ENCODE results near the gene HIGD2A. TPM values are rescaled to one million over a fixed set of nuclear protein-coding genes. Genes with fewer than 3 reads are reported as not detected.
A peak's percentile ranks its signal among the peaks of the same experiment; 100 is the strongest.

The HIGD2A gene
- total RNA-seq, 6 experiments from 2014 or later: 90.4 to 109 (median 105) TPM

GRCh38 chr5:176427971-176428370 is 39.4 kb downstream of the HIGD2A start:
- Mint-ChIP-seq H3K27ac (no peak overlapping the region), H3K4me3 (no peak overlapping the region), H3K9me3 (no peaks in the 10 kb centered on the region), H3K36me3 (ENCODE audit: low read depth) (no peaks in the 10 kb centered on the region), H3K27me3 (ENCODE audit: insufficient read depth) (peaks cover 8% of the 10 kb centered on the region), H3K4me1 (ENCODE audit: low read depth) (peaks cover 8% of the 10 kb centered on the region; the same call in 1 of the 2 replicates)
- no peak for TF ChIP-seq CTCF (IDR thresholded peaks at IDR 0.05)
- DNase-seq: no peak

GRCh38 chr5:176429972-176430371 is 41.4 kb downstream of the HIGD2A start:
- peaks cover 8% of the 10 kb centered on the region; the same call in 1 of the 2 replicates for H3K4me1 Mint-ChIP-seq (ENCODE audit: low read depth)
- no peak for DNase-seq
- H3K9me3 Mint-ChIP-seq: no peaks in the 10 kb centered on the region
- no peaks in the 10 kb centered on the region for H3K36me3 Mint-ChIP-seq (ENCODE audit: low read depth)
- H3K4me3 Mint-ChIP-seq: no peak overlapping the region
- H3K27ac Mint-ChIP-seq: no peak overlapping the region
- TF ChIP-seq CTCF (IDR thresholded peaks at IDR 0.05): no peak; the same call in 1 of the 2 replicates
- peaks cover 4% of the 10 kb centered on the region for H3K27me3 Mint-ChIP-seq (ENCODE audit: insufficient read depth)

GRCh38 chr5:176432707-176433106 is 44.2 kb downstream of the HIGD2A start:
- no peak for TF ChIP-seq CTCF (IDR thresholded peaks at IDR 0.05)
- peaks cover 13% of the 10 kb centered on the region for H3K4me1 Mint-ChIP-seq (ENCODE audit: low read depth)
- no peak overlapping the region for H3K4me3 Mint-ChIP-seq
- DNase-seq: no peak
- H3K27ac Mint-ChIP-seq: no peak overlapping the region
- peaks cover 6% of the 10 kb centered on the region for H3K27me3 Mint-ChIP-seq (ENCODE audit: insufficient read depth)
- H3K36me3 Mint-ChIP-seq (ENCODE audit: low read depth): no peaks in the 10 kb centered on the region
- no peaks in the 10 kb centered on the region for H3K9me3 Mint-ChIP-seq

GRCh38 chr5:176436656-176437055 is 48.1 kb downstream of the HIGD2A start:
- TF ChIP-seq CTCF (IDR thresholded peaks at IDR 0.05): no peak
- Mint-ChIP-seq H3K9me3 (no peaks in the 10 kb centered on the region), H3K27me3 (ENCODE audit: insufficient read depth) (peaks cover 7% of the 10 kb centered on the region), H3K4me1 (ENCODE audit: low read depth) (peaks cover 24% of the 10 kb centered on the region), H3K27ac (peak overlapping the region; percentile 5; the same call in 1 of the 2 replicates), H3K4me3 (peak overlapping the region; percentile 65), H3K36me3 (ENCODE audit: low read depth) (no peaks in the 10 kb centered on the region)
- no peak for DNase-seq

- DNase-seq: peak; percentile 63
- Mint-ChIP-seq H3K27me3 (ENCODE audit: insufficient read depth) (peaks cover 10% of the 10 kb centered on the region), H3K9me3 (no peaks in the 10 kb centered on the region), H3K27ac (no peak overlapping the region), H3K4me3 (no peak overlapping the region), H3K4me1 (ENCODE audit: low read depth) (peaks cover 30% of the 10 kb centered on the region), H3K36me3 (ENCODE audit: low read depth) (no peaks in the 10 kb centered on the region)
- no peak for TF ChIP-seq CTCF (IDR thresholded peaks at IDR 0.05)
Observed at GRCh38 chr5:176438959-176439757, 50.6 kb downstream of the HIGD2A start.

Small RNA genes within 50 kb of the gene (microRNA-seq; reads per million reads assigned to microRNA genes)
- gene MIR1271: 6.2 reads per million

Other genes with a start within 250 kb of the HIGD2A start
- gene SIMC1, start 150.3 kb upstream of the HIGD2A start, total RNA-seq (2021; fragmentation: NEBNext Ultra II Directional; extraction: Animal tissue kit (Norgen Biotek cat#: 25700)): 10 to 100 TPM; 11.1 to 14.2 (median 13.0) TPM
- 100 to 1,000 TPM in 3 of 6 experiments, 10 to 100 TPM in 3; 82.4 to 111 (median 95.6) TPM for gene KIAA1191, start 27.0 kb upstream of the HIGD2A start, total RNA-seq (2021; fragmentation: NEBNext Ultra II Directional; extraction: Animal tissue kit (Norgen Biotek cat#: 25700))
- gene ARL10, start 23.3 kb upstream of the HIGD2A start, total RNA-seq (2021; fragmentation: NEBNext Ultra II Directional; extraction: Animal tissue kit (Norgen Biotek cat#: 25700)): 1 to 10 TPM; 6.6 to 8.9 (median 8.0) TPM
- gene NOP16, start 153 bp upstream of the HIGD2A start, total RNA-seq (2021; fragmentation: NEBNext Ultra II Directional; extraction: Animal tissue kit (Norgen Biotek cat#: 25700)): 10 to 100 TPM; 27.8 to 48.7 (median 33.2) TPM
- 100 to 1,000 TPM; 178 to 226 (median 202) TPM for gene CLTB, start 27.8 kb downstream of the HIGD2A start, total RNA-seq (2021; fragmentation: NEBNext Ultra II Directional; extraction: Animal tissue kit (Norgen Biotek cat#: 25700))
- gene FAF2, start 59.6 kb downstream of the HIGD2A start, total RNA-seq (2021; fragmentation: NEBNext Ultra II Directional; extraction: Animal tissue kit (Norgen Biotek cat#: 25700)): 10 to 100 TPM; 43.4 to 53.1 (median 49.3) TPM
- gene RNF44, start 148.7 kb downstream of the HIGD2A start, total RNA-seq (2021; fragmentation: NEBNext Ultra II Directional; extraction: Animal tissue kit (Norgen Biotek cat#: 25700)): 10 to 100 TPM; 10.6 to 13.4 (median 11.3) TPM
- gene CDHR2, start 160.6 kb downstream of the HIGD2A start, total RNA-seq (2021; fragmentation: NEBNext Ultra II Directional; extraction: Animal tissue kit (Norgen Biotek cat#: 25700)): not detected
- 1 to 10 TPM; 2.3 to 5.4 (median 2.6) TPM for gene GPRIN1, start 221.4 kb downstream of the HIGD2A start, total RNA-seq (2021; fragmentation: NEBNext Ultra II Directional; extraction: Animal tissue kit (Norgen Biotek cat#: 25700))
- not detected for gene SNCB, start 241.8 kb downstream of the HIGD2A start, total RNA-seq (2021; fragmentation: NEBNext Ultra II Directional; extraction: Animal tissue kit (Norgen Biotek cat#: 25700))
- not detected for gene EIF4E1B, start 241.9 kb downstream of the HIGD2A start, total RNA-seq (2021; fragmentation: NEBNext Ultra II Directional; extraction: Animal tissue kit (Norgen Biotek cat#: 25700))